Stimulated activated CD4-positive, alpha-beta T cell treated with anti-CD3 and anti-CD28 coated beads, Interleukin-12 subunit alpha, Interleukin-12 subunit beta, amount 100 ng/mL, for 4 hours (primary cell): ENCODE results near the gene SLF2.
"Not testable (repeated sequence)": the region's sequence is repeated elsewhere in the genome, so short reads cannot be mapped to it uniquely, and the experiment has no call there.

Experiments
- DNase-seq: peaks from one replicate; pipeline ENCODE4 v3.0.0-alpha.2; 2020

Gene SLF2

GRCh38 chr10:100881556-100882213, 31.1 kb upstream of the SLF2 start:
- no peak for DNase-seq

DNA sequence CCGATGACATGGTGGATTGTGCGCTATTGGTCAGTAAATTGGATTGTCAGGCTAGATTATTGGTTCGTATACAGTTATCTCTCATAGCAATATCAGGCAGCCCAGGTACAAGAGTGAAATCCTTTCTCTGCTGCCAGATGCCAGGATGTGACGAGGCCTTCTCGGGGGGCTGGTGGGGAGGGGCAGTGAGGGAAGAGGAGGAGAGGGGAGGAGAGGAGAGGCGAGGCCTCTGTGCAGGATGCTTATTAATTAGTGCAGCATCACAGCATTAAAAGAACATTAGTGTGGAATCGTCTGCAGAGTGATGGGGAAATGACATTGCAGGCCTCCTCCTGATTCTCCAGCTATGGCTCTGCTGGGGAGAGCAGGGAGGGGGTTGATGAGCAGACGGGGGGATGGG, 30.5 kb upstream of the SLF2 start:
- no peak for DNase-seq

DNA sequence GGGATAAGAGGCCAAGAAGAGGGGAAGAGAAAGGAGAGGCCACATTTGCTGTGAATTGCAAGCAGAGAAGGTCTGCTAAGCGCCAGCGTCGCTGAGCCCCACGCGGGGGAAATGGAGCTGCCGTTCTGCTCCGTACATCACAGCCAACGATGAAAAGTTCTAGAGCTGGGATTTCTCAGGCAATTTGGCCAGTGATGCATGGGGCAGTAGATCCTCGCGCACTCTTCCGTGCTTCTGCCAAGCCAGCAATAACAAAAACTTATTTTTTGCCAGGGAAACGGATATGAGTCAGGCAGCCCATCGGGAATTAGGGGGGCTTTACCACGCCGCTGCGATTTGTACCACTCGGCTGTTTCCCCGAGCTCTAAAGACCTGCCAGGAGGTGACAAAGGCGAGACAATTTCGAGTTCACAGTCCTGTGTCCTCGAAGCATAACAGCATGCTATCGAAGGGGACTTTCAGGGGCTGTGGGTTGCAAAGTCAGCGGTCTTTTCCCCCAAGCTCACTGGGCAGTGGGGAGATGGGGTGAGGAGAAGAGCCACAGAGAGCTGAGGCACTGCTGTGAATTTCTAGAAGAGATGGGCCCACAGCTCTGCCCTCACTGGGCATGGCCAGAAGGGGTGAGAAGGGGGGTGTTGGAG, 30.0 kb upstream of the SLF2 start:
- no peak for DNase-seq

GRCh38 chr10:100883312-100883821, 29.4 kb upstream of the SLF2 start:
- DNase-seq, result no peak

GRCh38 chr10:100885611-100886010, 27.2 kb upstream of the SLF2 start:
- DNase-seq, result not testable (repeated sequence)

DNA sequence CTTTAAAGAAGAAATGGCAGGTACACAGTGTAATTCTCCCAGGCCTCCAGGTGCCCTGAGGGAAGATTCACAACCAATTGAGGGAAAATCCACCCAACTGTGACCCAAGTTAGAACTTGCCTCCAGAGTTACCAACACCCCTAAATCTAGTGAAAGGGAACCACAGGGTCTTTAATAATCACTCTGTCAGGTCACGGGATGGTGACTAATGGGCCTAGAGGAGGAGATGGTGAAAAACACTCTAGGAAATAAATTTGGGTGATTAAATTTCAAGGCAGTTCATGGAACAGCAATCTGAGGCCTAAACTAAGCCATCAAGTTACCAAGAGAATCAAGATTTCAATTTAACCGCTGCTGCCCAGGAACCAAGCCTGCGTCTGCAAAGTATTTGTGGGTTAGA, 26.7 kb upstream of the SLF2 start:
- no peak for DNase-seq

DNA sequence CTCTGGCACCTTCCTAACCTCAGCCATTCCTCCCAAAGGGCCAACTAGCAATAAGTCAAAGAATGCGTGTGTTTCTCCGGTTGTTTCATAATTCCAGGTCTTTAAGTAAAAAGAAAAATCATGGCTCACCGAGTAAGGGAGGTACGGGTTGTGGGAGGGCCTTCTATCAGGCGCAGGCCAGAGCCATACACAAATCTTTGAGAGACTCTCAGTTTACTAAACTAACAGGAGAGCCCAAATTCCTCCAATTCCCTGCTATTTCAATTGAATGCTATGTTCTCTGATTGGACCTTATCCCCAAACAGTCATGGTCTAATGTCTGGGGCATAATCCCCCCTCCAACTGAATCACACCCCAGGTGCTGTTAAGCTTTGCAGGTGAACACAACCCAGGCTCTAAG, 26.2 kb upstream of the SLF2 start:
- DNase-seq, result no peak

GRCh38 chr10:100886963-100887362, 25.8 kb upstream of the SLF2 start:
- no peak for DNase-seq

- no peak for DNase-seq
Observed at GRCh38 chr10:100887761-100888296, 24.9 kb upstream of the SLF2 start.

DNA sequence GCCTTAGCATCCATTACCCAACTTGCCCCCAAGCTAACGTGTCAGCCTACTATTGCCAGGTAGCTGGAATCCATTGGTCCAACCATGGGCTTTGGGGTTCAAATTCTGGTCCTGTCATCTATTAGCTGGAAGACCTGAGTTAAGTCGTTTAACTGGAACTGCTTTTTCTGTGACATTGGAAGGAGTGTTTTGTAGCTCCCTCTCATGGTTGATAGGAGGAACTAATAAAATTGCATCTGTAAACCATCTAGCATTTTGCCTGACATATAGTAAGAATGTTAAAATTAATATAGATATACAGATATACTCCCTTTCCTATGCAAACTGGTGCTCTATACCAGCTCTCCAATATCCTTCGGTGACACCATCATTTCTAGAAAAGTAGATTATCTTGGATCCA, 23.8 kb upstream of the SLF2 start:
- no peak for DNase-seq

GRCh38 chr10:100889546-100889945, 23.2 kb upstream of the SLF2 start:
- no peak for DNase-seq

DNA sequence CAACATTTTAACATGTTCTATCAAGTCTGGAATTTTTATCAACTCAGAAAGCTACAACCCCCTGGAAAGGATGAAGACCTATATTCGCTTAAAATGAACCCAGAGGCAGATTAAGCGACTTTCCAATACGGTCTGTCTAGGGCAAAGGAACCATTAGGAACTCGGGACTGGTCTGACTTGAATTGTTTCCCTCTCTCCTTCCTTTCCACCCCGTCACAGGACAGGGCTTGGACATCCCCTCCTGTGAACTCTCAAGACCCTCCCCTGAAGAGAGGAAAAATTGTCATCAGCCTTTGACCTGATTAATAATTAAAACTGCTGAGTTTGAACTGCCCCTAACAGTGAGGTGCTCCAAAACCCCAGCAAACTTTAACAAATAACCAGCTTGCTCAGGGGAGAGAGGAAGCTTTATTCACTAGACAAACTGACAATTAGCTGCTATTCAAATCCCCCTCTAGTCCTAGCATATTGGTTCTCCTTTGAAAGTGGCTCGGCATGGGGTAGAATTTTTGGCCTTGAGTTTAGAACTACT, 22.6 kb upstream of the SLF2 start:
- DNase-seq, result no peak

GRCh38 chr10:100890673-100891317, 22.0 kb upstream of the SLF2 start:
- DNase-seq, result no peak

DNA sequence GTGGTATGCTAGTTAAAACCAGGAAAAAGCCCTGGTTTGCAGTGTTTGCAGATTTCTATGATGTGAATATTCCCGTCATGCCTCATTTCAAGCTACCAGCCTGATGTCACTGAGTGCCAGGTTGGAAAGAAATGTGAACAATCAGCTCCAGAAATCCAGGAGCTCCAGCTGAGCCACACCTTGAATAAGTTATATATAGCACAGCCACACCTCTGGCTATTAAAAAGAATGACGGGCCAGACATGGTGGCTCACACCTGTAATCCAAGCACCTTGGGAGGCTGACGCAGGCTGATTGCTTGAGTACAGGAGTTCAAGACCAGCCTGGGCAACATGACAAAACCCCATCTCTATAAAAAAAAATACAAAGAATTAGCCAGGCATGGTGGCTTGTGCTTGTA, 18.7 kb upstream of the SLF2 start:
- no peak for DNase-seq

- DNase-seq, result no peak
Observed at GRCh38 chr10:100894589-100895294, 18.0 kb upstream of the SLF2 start.

GRCh38 chr10:100895346-100895745, 17.4 kb upstream of the SLF2 start:
- DNase-seq, result no peak

- no peak for DNase-seq
Observed at GRCh38 chr10:100895896-100896295, 16.9 kb upstream of the SLF2 start.

DNA sequence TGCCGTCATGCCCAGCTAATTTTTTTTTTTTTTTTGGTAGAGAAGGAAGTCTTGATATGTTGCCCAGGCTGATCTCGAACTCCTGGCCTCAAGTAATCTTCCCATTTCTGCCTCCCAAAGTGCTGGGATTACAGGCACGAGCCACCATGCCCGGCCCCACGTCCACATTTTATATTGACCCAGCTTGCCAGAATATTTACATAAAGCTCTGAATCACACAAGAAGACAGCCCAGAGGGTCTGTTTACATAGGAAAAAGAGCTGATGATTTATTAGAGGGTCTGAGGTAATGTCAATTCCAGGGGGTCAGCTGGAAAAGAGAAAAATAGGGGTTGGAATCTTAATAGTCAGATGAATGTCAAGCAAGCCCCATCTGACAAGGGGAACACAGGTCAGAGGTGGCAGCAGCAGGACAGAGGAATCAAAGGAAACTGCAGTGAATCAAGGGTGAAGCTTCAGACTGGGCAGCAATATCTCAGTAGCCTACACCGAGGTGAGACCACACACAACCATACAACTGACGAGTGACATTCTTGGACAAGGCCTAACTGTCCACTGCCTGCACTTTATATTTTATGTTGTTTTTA, 15.8 kb upstream of the SLF2 start:
- no peak for DNase-seq

- DNase-seq, result no peak
Observed at GRCh38 chr10:100897976-100898375, 14.8 kb upstream of the SLF2 start.

DNA sequence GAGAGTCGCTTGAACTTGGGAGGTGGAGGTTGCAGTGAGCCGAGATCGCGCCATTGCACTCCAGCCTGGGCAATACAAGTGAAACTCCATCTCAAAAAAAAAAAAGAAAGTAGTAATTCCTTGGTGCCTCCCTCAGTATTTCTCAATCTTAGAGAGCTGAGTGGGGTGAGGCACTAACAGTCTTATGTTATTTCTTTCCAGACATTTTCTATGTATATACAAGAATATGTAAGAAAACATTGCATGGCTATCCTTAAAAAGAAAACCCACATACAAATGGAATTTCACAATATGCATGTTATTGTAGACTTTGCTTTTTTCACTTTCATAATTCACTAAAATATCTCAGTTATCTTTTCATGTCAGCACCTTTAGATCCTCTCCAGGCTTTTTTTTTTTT, 13.6 kb upstream of the SLF2 start:
- DNase-seq, result no peak

DNA sequence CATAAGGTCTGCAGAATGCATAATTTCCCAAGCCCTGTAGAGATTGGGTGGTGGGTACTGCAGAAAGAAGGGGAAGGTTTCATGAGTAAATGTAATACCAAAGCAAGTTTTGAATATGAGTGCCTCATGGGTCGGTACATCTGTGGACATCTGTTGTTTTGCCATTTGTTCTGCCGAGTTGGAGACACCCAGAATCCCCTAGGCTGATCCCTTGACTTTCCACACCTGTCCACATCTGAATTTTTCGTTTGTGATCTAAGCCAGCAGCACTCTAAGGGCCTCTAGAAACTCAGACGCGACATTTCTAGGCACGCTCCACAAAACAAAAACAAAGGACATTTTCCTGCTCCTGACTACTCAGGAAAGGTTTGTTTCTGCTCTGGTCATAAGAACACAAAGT, 11.7 kb upstream of the SLF2 start:
- no peak for DNase-seq

DNA sequence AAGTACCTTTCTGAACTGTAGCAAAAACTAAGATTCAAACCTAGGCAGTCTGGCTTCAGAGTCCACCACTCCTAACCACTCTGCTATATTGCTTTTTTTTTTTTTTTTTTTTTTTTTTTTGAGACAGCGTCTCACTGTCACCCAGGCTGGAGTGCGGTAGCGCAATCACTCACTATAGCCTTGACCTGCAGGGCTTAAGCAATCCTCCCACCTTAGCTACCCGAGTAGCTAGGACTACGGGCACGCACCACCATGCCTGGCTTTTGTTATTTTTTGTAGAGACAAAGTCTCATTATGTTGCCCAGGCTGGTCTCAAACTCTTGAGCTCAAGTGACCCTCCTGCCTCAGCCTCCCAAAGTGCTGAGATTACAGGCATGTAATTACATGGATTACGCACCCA, 10.1 kb upstream of the SLF2 start:
- DNase-seq, result no peak

GRCh38 chr10:100904917-100905316, 7.8 kb upstream of the SLF2 start:
- no peak for DNase-seq
